Measurements from ENCODE around the gene DEFB108B.
"Not testable (repeated sequence)": the region's sequence is repeated elsewhere in the genome, so short reads cannot be mapped to it uniquely, and the experiment has no call there.

Gene DEFB108B

GRCh38 chr11:71832811-71833210, at the start of gene DEFB108B:
Gene DEFB108B (plus strand): TSS chr11:71833200. CDS start chr11:71833200, 0 bp downstream.
- DNase-seq (ENCODE audit: low read depth, low spot score); H3K27ac ChIP-seq: not testable (repeated sequence)

GRCh38 chr11:71786114-71786847, 46.7 kb upstream of the DEFB108B start:
- DNase-seq (ENCODE audit: low read depth, low spot score); H3K27ac ChIP-seq: not testable (repeated sequence)

GRCh38 chr11:71786848-71787097, 46.2 kb upstream of the DEFB108B start:
- DNase-seq (ENCODE audit: low read depth, low spot score) = not testable (repeated sequence)
- peak overlapping the region; percentile 75 for H3K27ac ChIP-seq

GRCh38 chr11:71787098-71787823, 45.7 kb upstream of the DEFB108B start:
- H3K27ac ChIP-seq = peak overlapping the region; percentile 75
- DNase-seq (ENCODE audit: low read depth, low spot score) = peak; percentile 97

GRCh38 chr11:71787824-71788454, 45.1 kb upstream of the DEFB108B start:
- DNase-seq (ENCODE audit: low read depth, low spot score) = peak; percentile 27
- H3K27ac ChIP-seq = peak overlapping the region; percentile 75

GRCh38 chr11:71789444-71790196, 43.4 kb upstream of the DEFB108B start:
- not testable (repeated sequence) for DNase-seq (ENCODE audit: low read depth, low spot score)

GRCh38 chr11:71791111-71791510, 41.9 kb upstream of the DEFB108B start:
- not testable (repeated sequence) for H3K27ac ChIP-seq; DNase-seq (ENCODE audit: low read depth, low spot score)

More at GRCh38 chr11:71789444-71790196, 43.4 kb upstream of the DEFB108B start:
- H3K27ac ChIP-seq = not testable (repeated sequence)

- not testable (repeated sequence) for DNase-seq (ENCODE audit: low read depth, low spot score)
These were observed 40.3 kb upstream of the DEFB108B start for GRCh38 chr11:71792621-71793235.

GRCh38 chr11:71794386-71795040, 38.5 kb upstream of the DEFB108B start:
- DNase-seq (ENCODE audit: low read depth, low spot score) = peak; percentile 59
- peak overlapping the region; percentile 63 for H3K27ac ChIP-seq

More at GRCh38 chr11:71792621-71793235, 40.3 kb upstream of the DEFB108B start:
- peak overlapping the region; percentile 63 for H3K27ac ChIP-seq

GRCh38 chr11:71795236-71795635, 37.8 kb upstream of the DEFB108B start:
- DNase-seq (ENCODE audit: low read depth, low spot score) = not testable (repeated sequence)

GRCh38 chr11:71796016-71796415, 37.0 kb upstream of the DEFB108B start:
- not testable (repeated sequence) for DNase-seq (ENCODE audit: low read depth, low spot score); H3K27ac ChIP-seq

More at GRCh38 chr11:71795236-71795635, 37.8 kb upstream of the DEFB108B start:
- not testable (repeated sequence) for H3K27ac ChIP-seq

- DNase-seq (ENCODE audit: low read depth, low spot score); H3K27ac ChIP-seq: not testable (repeated sequence)
These were observed 36.2 kb upstream of the DEFB108B start for GRCh38 chr11:71796781-71797180.

- not testable (repeated sequence) for H3K27ac ChIP-seq; DNase-seq (ENCODE audit: low read depth, low spot score)
These were observed 33.4 kb upstream of the DEFB108B start for GRCh38 chr11:71799556-71800128.

GRCh38 chr11:71800335-71800953, 32.6 kb upstream of the DEFB108B start:
- not testable (repeated sequence) for DNase-seq (ENCODE audit: low read depth, low spot score); H3K27ac ChIP-seq

- not testable (repeated sequence) for H3K27ac ChIP-seq; DNase-seq (ENCODE audit: low read depth, low spot score)
These were observed 32.0 kb upstream of the DEFB108B start for GRCh38 chr11:71801026-71801425.

- DNase-seq (ENCODE audit: low read depth, low spot score); H3K27ac ChIP-seq: not testable (repeated sequence)
These were observed 30.1 kb upstream of the DEFB108B start for GRCh38 chr11:71802874-71803273.

- not testable (repeated sequence) for H3K27ac ChIP-seq; DNase-seq (ENCODE audit: low read depth, low spot score)
These were observed 28.6 kb upstream of the DEFB108B start for GRCh38 chr11:71804158-71804947.

- not testable (repeated sequence) for H3K27ac ChIP-seq; DNase-seq (ENCODE audit: low read depth, low spot score)
These were observed 20.5 kb upstream of the DEFB108B start for GRCh38 chr11:71812529-71812928.

Measured in epithelial cell of prostate (primary cell).